Pancreas (tissue), 10 donors: ENCODE measurements around the gene GDA. TPM values are rescaled to one million over a fixed set of nuclear protein-coding genes. Genes with fewer than 3 reads are reported as not detected.

Experiments used
- ATAC-seq, 4 donors: fragments of 200-7000 bp; cut with Tn5 transposase; one replicate each; pipeline versions ENCODE4 v1.8.0 to v1.9.1; 2020; ENCODE audit warnings: mild to moderate bottlenecking in 4 of 4, moderate library complexity in 4 of 4
- DNase-seq, 6 donors: peaks; one replicate each; pipeline ENCODE4 v3.0.0-alpha.2; 2020
- FAIRE-seq: peaks from 2 replicates; lab custom pipeline; 2012; peaks lifted over from hg19 to GRCh38; lab: Jason Lieb, UNC
- H3K27ac ChIP-seq, 4 donors: fragments of 200-600 bp; sonication (generic); 1 replicate in 3 of 4; 2 replicates in 1 of 4; pipeline versions ENCODE4 v1.5.0 to v1.8.0; 2020
- H3K27me3 ChIP-seq, 4 donors: fragments of 200-600 bp; one replicate each; pipeline ENCODE4 v1.8.0; 2021
- H3K36me3 ChIP-seq, 3 donors: fragments of 200-600 bp; sonication (generic) in 1 of 3; one replicate each; pipeline versions ENCODE4 v1.5.0 to v1.8.0; 2020 to 2021
- H3K4me1 ChIP-seq, 3 donors: fragments of 200-600 bp; one replicate each; pipeline ENCODE4 v1.8.0; 2021
- H3K4me3 ChIP-seq, 4 donors: fragments of 200-600 bp; sonication (generic) in 2 of 4; one replicate each; pipeline versions ENCODE4 v1.5.0 to v1.8.0; 2020 to 2021
- H3K9me3 ChIP-seq, 4 donors: fragments of 200-600 bp; one replicate each; pipeline ENCODE4 v1.8.0; 2021
- WGBS, 2 donors: extraction: QIAGEN DNeasy Blood & Tissue Kit; methylation state at CpG; one replicate each; pipeline ENCODE4 v1.1.7; 2013; 5-methylcytosine and 5-hydroxymethylcytosine counted together
- intact Hi-C, 3 donors: fragments of 100-400 bp; cut with DNase I; formaldehyde crosslinking; loops; one replicate each; pipeline versions ENCODE4 v1.11.1 to v1.14.2; 2022
- polyA plus RNA-seq, 2 donors: library from polyadenylated mRNA; stranded (reverse); fragments of 200-250 nt; gene quantifications; one replicate each; pipeline ENCODE4 v1.2.3, GENCODE V29; 2013
- total RNA-seq, 6 donors: library from RNA; stranded (reverse); fragmentation: NEBNext Ultra II Directional in 4 of 6; extraction: Animal tissue kit (Norgen Biotek cat#: 25700) in 4 of 6; gene quantifications; one replicate each; pipeline versions ENCODE4 v1.2.1 to v1.2.4, GENCODE V29; 2021 to 2023
- TF ChIP-seq, protein P1 (sequence below), 4 donors: fragments of 200-600 bp; sonication (generic) in 3 of 4; IDR thresholded peaks; one replicate each; pipeline versions ENCODE4 v1.5.0 to v1.8.0; 2021; ENCODE audit warnings: antibody characterized with exemption in 4 of 4
- donor health status: healthy with polysubstance abuse.
- donor health status: DM: no; HTN: no; CAD: no; lungs with moderate emphysema.
- donor health status: DM: no; HTN: no; CAD: no.
- donor health status: control.
- donor health status: control.
- donor health status: Bipolar disorder and iron deficiency.
- donor health status: DM: yes; HTN: yes; CAD: no.
- donor health status: DM: no; HTN: no; CAD: no.
- donor health status: DM: no; HTN: no; CAD: no.
- donor health status: DM: yes; HTN: yes; CAD: no.

GDA gene
- total and polyA plus RNA-seq, 8 donors = 1.0 to 11.6 (median 2.1) TPM

GRCh38 chr9:72132052-72132451 lies 17.2 kb upstream of the GDA start:
- intact Hi-C loops = no loop called here
- Histone ChIP-seq H3K36me3 (no peaks in the 10 kb centered on the region), H3K9me3 (no peaks in the 10 kb centered on the region), H3K4me1 (peaks cover 0 to 12% (median 11%) of the 10 kb centered on the region in 3 donors), H3K27me3 (no peaks in the 10 kb centered on the region), H3K4me3 (no peak overlapping the region), H3K27ac (no peak overlapping the region)
- FAIRE-seq = no peak
- 93 to 97% methylated on average over 1 of the region's 1 CpG for WGBS, 2 donors
- ATAC-seq = no peak
- TF ChIP-seq, protein P1, sequence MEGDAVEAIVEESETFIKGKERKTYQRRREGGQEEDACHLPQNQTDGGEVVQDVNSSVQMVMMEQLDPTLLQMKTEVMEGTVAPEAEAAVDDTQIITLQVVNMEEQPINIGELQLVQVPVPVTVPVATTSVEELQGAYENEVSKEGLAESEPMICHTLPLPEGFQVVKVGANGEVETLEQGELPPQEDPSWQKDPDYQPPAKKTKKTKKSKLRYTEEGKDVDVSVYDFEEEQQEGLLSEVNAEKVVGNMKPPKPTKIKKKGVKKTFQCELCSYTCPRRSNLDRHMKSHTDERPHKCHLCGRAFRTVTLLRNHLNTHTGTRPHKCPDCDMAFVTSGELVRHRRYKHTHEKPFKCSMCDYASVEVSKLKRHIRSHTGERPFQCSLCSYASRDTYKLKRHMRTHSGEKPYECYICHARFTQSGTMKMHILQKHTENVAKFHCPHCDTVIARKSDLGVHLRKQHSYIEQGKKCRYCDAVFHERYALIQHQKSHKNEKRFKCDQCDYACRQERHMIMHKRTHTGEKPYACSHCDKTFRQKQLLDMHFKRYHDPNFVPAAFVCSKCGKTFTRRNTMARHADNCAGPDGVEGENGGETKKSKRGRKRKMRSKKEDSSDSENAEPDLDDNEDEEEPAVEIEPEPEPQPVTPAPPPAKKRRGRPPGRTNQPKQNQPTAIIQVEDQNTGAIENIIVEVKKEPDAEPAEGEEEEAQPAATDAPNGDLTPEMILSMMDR (IDR thresholded peaks at IDR 0.05) = no peak
- DNase-seq = no peak

DNA sequence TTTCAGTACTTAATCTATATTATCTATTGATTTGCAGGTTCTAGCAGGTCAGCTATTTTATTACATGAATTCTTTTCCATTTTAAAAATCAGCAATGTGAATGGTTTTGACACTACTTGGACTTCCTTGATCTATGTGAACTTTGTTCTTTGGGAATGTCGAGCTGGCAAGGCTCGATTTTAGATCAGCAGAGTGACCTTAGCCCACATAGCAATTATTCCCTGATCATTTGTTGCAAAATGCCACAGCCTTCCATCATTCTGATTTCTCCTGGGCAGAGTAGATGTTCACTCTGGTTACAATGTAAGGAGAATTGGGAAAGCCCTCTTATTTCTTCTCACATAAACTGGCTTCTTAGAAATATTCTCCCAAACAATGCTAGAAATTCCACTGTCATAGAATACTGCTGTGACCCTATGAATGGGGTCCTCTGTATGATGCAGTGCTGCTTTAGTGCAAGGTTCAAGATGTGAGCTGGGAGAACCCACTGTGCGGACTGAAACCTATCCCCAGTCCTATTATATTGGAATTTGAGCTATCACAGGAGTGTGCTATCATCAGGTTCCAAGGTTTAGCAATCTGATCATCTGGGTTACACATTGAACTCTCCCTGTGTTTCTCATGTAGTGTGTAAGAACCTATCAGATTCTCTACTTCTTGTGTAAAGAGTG lies 15.7 kb upstream of the GDA start:
- intact Hi-C loops = no loop called here
- 35 to 39% methylated on average over 3 of the region's 3 CpGs for WGBS, 2 donors
- no peaks in the 10 kb centered on the region for H3K27me3 ChIP-seq
- peaks cover 0 to 6% (median 6%) of the 10 kb centered on the region in 3 donors for H3K4me1 ChIP-seq
- TF ChIP-seq, protein P1 (IDR thresholded peaks at IDR 0.05) = no peak
- no peaks in the 10 kb centered on the region for H3K9me3 ChIP-seq
- H3K27ac ChIP-seq = no peak overlapping the region
- no peak for FAIRE-seq
- no peaks in the 10 kb centered on the region for H3K36me3 ChIP-seq
- no peak overlapping the region for H3K4me3 ChIP-seq
- no peak for DNase-seq
- peak in 1 of 4 donors; percentile 17 for ATAC-seq

GRCh38 chr9:72134801-72135200 lies 14.4 kb upstream of the GDA start:
- 92 to 93% methylated on average over 1 of the region's 1 CpG for WGBS, 2 donors
- Histone ChIP-seq H3K9me3 (no peaks in the 10 kb centered on the region), H3K4me1 (no peaks in the 10 kb centered on the region), H3K27ac (no peak overlapping the region), H3K27me3 (no peaks in the 10 kb centered on the region), H3K36me3 (no peaks in the 10 kb centered on the region), H3K4me3 (no peak overlapping the region)
- DNase-seq = no peak
- TF ChIP-seq, protein P1 (IDR thresholded peaks at IDR 0.05) = no peak
- no peak for ATAC-seq
- intact Hi-C loops = no loop called here
- no peak for FAIRE-seq

GRCh38 chr9:72137697-72138365 lies 11.4 kb upstream of the GDA start:
- H3K27ac ChIP-seq = no peak overlapping the region
- no peaks in the 10 kb centered on the region for H3K4me1 ChIP-seq
- ATAC-seq (no peak), FAIRE-seq (no peak), DNase-seq (no peak)
- TF ChIP-seq, protein P1 (IDR thresholded peaks at IDR 0.05) = no peak
- no peaks in the 10 kb centered on the region for H3K27me3 ChIP-seq
- H3K9me3 ChIP-seq = no peaks in the 10 kb centered on the region
- H3K36me3 ChIP-seq = no peaks in the 10 kb centered on the region
- no peak overlapping the region for H3K4me3 ChIP-seq
- WGBS, 2 donors = 82 to 88% methylated on average over 6 of the region's 6 CpGs
- intact Hi-C loops = no loop called here

GRCh38 chr9:72139226-72139625 lies 10.0 kb upstream of the GDA start:
- H3K36me3 ChIP-seq = no peaks in the 10 kb centered on the region
- DNase-seq = no peak
- H3K9me3 ChIP-seq = no peaks in the 10 kb centered on the region
- H3K27me3 ChIP-seq = no peaks in the 10 kb centered on the region
- FAIRE-seq = no peak
- intact Hi-C loops = no loop called here
- H3K4me1 ChIP-seq = no peaks in the 10 kb centered on the region
- H3K4me3 ChIP-seq = no peak overlapping the region
- no peak overlapping the region for H3K27ac ChIP-seq
- no peak for ATAC-seq
- TF ChIP-seq, protein P1 (IDR thresholded peaks at IDR 0.05) = no peak
- 83 to 84% methylated on average over 2 of the region's 2 CpGs for WGBS, 2 donors
